M059J (cell line): ENCODE results near the gene EYA3. TPM values are rescaled to one million over a fixed set of nuclear protein-coding genes. Genes with fewer than 3 reads are reported as not detected.

Experiments used
- DNase-seq: peaks from one replicate; pipeline ENCODE4 v3.0.0-alpha.2; 2012; ENCODE audit warnings: low read depth
- total RNA-seq: library from RNA; depleted of rRNA; stranded (reverse); fragments of >200 nt; shearing (Covaris generic); gene quantifications from 2 replicates; pipeline ENCODE4 v1.2.3, GENCODE V29; 2014

The EYA3 gene
- total RNA-seq, 1 experiment from 2014 or later = 25.4 TPM

- peak; percentile 55 for DNase-seq
Observed at GRCh38 chr1:28073867-28074266, 14.5 kb downstream of the EYA3 start.

GRCh38 chr1:28071813-28072212 is 16.6 kb downstream of the EYA3 start:
- no peak for DNase-seq

GRCh38 chr1:28070725-28071593 is 17.5 kb downstream of the EYA3 start:
- no peak for DNase-seq

GRCh38 chr1:28067523-28068090 is 20.8 kb downstream of the EYA3 start:
- DNase-seq = no peak

GRCh38 chr1:28066393-28067154 is 21.8 kb downstream of the EYA3 start:
- peak; percentile 36 for DNase-seq

GRCh38 chr1:28064064-28064463 is 24.3 kb downstream of the EYA3 start:
- no peak for DNase-seq

- peak; percentile 40 for DNase-seq
Observed at GRCh38 chr1:28062806-28063205, 25.6 kb downstream of the EYA3 start.

GRCh38 chr1:28058971-28059878 is 29.2 kb downstream of the EYA3 start:
- no peak for DNase-seq

- DNase-seq = no peak
Observed at GRCh38 chr1:28058168-28058567, 30.2 kb downstream of the EYA3 start.

- no peak for DNase-seq
Observed at GRCh38 chr1:28056129-28056925, 32.1 kb downstream of the EYA3 start.

- DNase-seq = no peak
Observed at GRCh38 chr1:28050776-28051175, 37.6 kb downstream of the EYA3 start.

- DNase-seq = peak; percentile 26
Observed at GRCh38 chr1:28046716-28047115, 41.7 kb downstream of the EYA3 start.

GRCh38 chr1:28045777-28046176 is 42.6 kb downstream of the EYA3 start:
- DNase-seq = no peak

GRCh38 chr1:28044399-28044798 is 44.0 kb downstream of the EYA3 start:
- no peak for DNase-seq

- DNase-seq = no peak
Observed at GRCh38 chr1:28039341-28039740, 49.1 kb downstream of the EYA3 start.

GRCh38 chr1:28037946-28038345 is 50.5 kb downstream of the EYA3 start:
- no peak for DNase-seq

- DNase-seq = no peak
Observed at GRCh38 chr1:28037206-28037605, 51.2 kb downstream of the EYA3 start.

GRCh38 chr1:28036431-28036830 is 52.0 kb downstream of the EYA3 start:
- peak; percentile 15 for DNase-seq

- DNase-seq = no peak
Observed at GRCh38 chr1:28035420-28035819, 53.0 kb downstream of the EYA3 start.

GRCh38 chr1:28032281-28032680 is 56.1 kb downstream of the EYA3 start:
- no peak for DNase-seq

GRCh38 chr1:28031173-28031572 is 57.2 kb downstream of the EYA3 start:
- DNase-seq = peak; percentile 1
